Activated naive CD4-positive, alpha-beta T cell treated with anti-CD3 and anti-CD28 coated beads, Interleukin-2, amount 10 ng/mL, durations not matched to agents 7 days and 5 days (primary cell): ENCODE measurements around the gene NPAS3.

Experiments
- CTCF ChIA-PET: fragments of 350-600 bp; sonication (Branson Sonifier 250); formaldehyde crosslinking; loops from one replicate; lab custom pipeline; 2021; ENCODE audit warnings: antibody characterized with exemption; lab: Charles Lee
- DNase-seq: peaks from one replicate; pipeline ENCODE4 v3.0.0-alpha.2; 2020
- H3K27ac Mint-ChIP-seq: one replicate; pipeline ENCODE4 v1.8.0; 2021; ENCODE audit warnings: mild to moderate bottlenecking, moderate library complexity, mixed read lengths
- H3K27me3 Mint-ChIP-seq: one replicate; pipeline ENCODE4 v1.8.0; 2021; ENCODE audit warnings: mild to moderate bottlenecking, mixed read lengths
- H3K36me3 Mint-ChIP-seq: one replicate; pipeline ENCODE4 v1.8.0; 2021; ENCODE audit warnings: mixed read lengths
- H3K4me1 Mint-ChIP-seq: one replicate; pipeline ENCODE4 v1.8.0; 2021; ENCODE audit warnings: mixed read lengths
- H3K4me3 Mint-ChIP-seq: one replicate; pipeline ENCODE4 v1.8.0; 2021; ENCODE audit warnings: mild to moderate bottlenecking, moderate library complexity, mixed read lengths
- H3K9me3 Mint-ChIP-seq: one replicate; pipeline ENCODE4 v1.8.0; 2021; ENCODE audit warnings: mixed read lengths

NPAS3 gene

GRCh38 chr14:33834466-33835260 is 896.0 kb downstream of the NPAS3 start:
- H3K4me1 Mint-ChIP-seq, result peaks cover 7% of the 10 kb centered on the region
- peaks cover 3% of the 10 kb centered on the region for H3K9me3 Mint-ChIP-seq
- H3K4me3 Mint-ChIP-seq, result no peak overlapping the region
- no peaks in the 10 kb centered on the region for H3K36me3 Mint-ChIP-seq
- CTCF ChIA-PET, result interaction anchor here (0.6 to 1.6 kb wide), 3 partner anchors 15 to 393 kb away, joined by 3 to 4 read pairs (median 3); no protein-coding TSS in a partner anchor
- H3K27me3 Mint-ChIP-seq, result peaks cover 5% of the 10 kb centered on the region
- no peak for DNase-seq
- H3K27ac Mint-ChIP-seq, result no peak overlapping the region

- H3K4me1 Mint-ChIP-seq, result peaks cover 9% of the 10 kb centered on the region
- H3K4me3 Mint-ChIP-seq, result no peak overlapping the region
- H3K9me3 Mint-ChIP-seq, result peaks cover 3% of the 10 kb centered on the region
- peaks cover 5% of the 10 kb centered on the region for H3K27me3 Mint-ChIP-seq
- CTCF ChIA-PET, result interaction anchor here (0.6 to 1.6 kb wide), 2 partner anchors 19 to 393 kb away, joined by 3 to 4 read pairs; no protein-coding TSS in a partner anchor
- no peak for DNase-seq
- H3K36me3 Mint-ChIP-seq, result no peaks in the 10 kb centered on the region
- no peak overlapping the region for H3K27ac Mint-ChIP-seq
Observed at GRCh38 chr14:33835261-33835655, 896.6 kb downstream of the NPAS3 start.

- CTCF ChIA-PET, result interaction anchor here (1.3 to 1.6 kb wide), 2 partner anchors 392 to 489 kb away, joined by 3 to 4 read pairs; no protein-coding TSS in a partner anchor
- no peak for DNase-seq
- Mint-ChIP-seq H3K4me3 (no peak overlapping the region), H3K27ac (no peak overlapping the region), H3K9me3 (peaks cover 3% of the 10 kb centered on the region), H3K36me3 (no peaks in the 10 kb centered on the region), H3K27me3 (peaks cover 5% of the 10 kb centered on the region), H3K4me1 (peaks cover 9% of the 10 kb centered on the region)
Observed at GRCh38 chr14:33835677-33836076, 897.0 kb downstream of the NPAS3 start.

GRCh38 chr14:33836203-33836899 is 897.7 kb downstream of the NPAS3 start:
- no peak for DNase-seq
- Mint-ChIP-seq H3K4me3 (no peak overlapping the region), H3K4me1 (peaks cover 9% of the 10 kb centered on the region), H3K27me3 (peaks cover 5% of the 10 kb centered on the region), H3K9me3 (peaks cover 3% of the 10 kb centered on the region), H3K27ac (peak overlapping the region; percentile 2), H3K36me3 (no peaks in the 10 kb centered on the region)
- CTCF ChIA-PET, result interaction anchor here (1.3 to 3.0 kb wide), 3 partner anchors 392 to 489 kb away, joined by 3 to 20 read pairs (median 4); no protein-coding TSS in a partner anchor

- peaks cover 5% of the 10 kb centered on the region for H3K27me3 Mint-ChIP-seq
- no peaks in the 10 kb centered on the region for H3K36me3 Mint-ChIP-seq
- DNase-seq, result no peak
- CTCF ChIA-PET, result interaction anchor here (0.8 to 3.0 kb wide), 5 partner anchors 262 to 488 kb away, joined by 3 to 41 read pairs (median 9); no protein-coding TSS in a partner anchor
- H3K4me3 Mint-ChIP-seq, result no peak overlapping the region
- H3K4me1 Mint-ChIP-seq, result peaks cover 9% of the 10 kb centered on the region
- H3K9me3 Mint-ChIP-seq, result peaks cover under 1% of the 10 kb centered on the region
- H3K27ac Mint-ChIP-seq, result no peak overlapping the region
Observed at GRCh38 chr14:33836900-33837577, 898.4 kb downstream of the NPAS3 start.

- Mint-ChIP-seq H3K4me1 (peaks cover 9% of the 10 kb centered on the region), H3K27me3 (peaks cover 5% of the 10 kb centered on the region), H3K36me3 (no peaks in the 10 kb centered on the region), H3K27ac (no peak overlapping the region), H3K9me3 (no peaks in the 10 kb centered on the region), H3K4me3 (no peak overlapping the region)
- CTCF ChIA-PET, result interaction anchor here (0.6 to 3.0 kb wide), 13 partner anchors 10 to 487 kb away, joined by 3 to 41 read pairs (median 4); no protein-coding TSS in a partner anchor
- DNase-seq, result no peak
Observed at GRCh38 chr14:33837943-33838683, 899.4 kb downstream of the NPAS3 start.

- no peaks in the 10 kb centered on the region for H3K9me3 Mint-ChIP-seq
- peak; percentile 72 for DNase-seq
- H3K27me3 Mint-ChIP-seq, result peaks cover 11% of the 10 kb centered on the region
- peaks cover 9% of the 10 kb centered on the region for H3K4me1 Mint-ChIP-seq
- no peak overlapping the region for H3K4me3 Mint-ChIP-seq
- no peak overlapping the region for H3K27ac Mint-ChIP-seq
- CTCF ChIA-PET, result interaction anchor here (0.6 to 5.8 kb wide), 19 partner anchors 258 to 486 kb away, joined by 3 to 92 read pairs (median 5); no protein-coding TSS in a partner anchor
- no peaks in the 10 kb centered on the region for H3K36me3 Mint-ChIP-seq
Observed at GRCh38 chr14:33839193-33840076, 900.8 kb downstream of the NPAS3 start.

- CTCF ChIA-PET, result interaction anchor here (0.7 to 5.8 kb wide), 16 partner anchors 10 to 482 kb away, joined by 3 to 92 read pairs (median 4); no protein-coding TSS in a partner anchor
- Mint-ChIP-seq H3K9me3 (no peaks in the 10 kb centered on the region), H3K4me3 (no peak overlapping the region), H3K27me3 (peaks cover 17% of the 10 kb centered on the region), H3K36me3 (no peaks in the 10 kb centered on the region), H3K4me1 (peaks cover 9% of the 10 kb centered on the region), H3K27ac (no peak overlapping the region)
- DNase-seq, result no peak
Observed at GRCh38 chr14:33840797-33841196, 902.1 kb downstream of the NPAS3 start.

GRCh38 chr14:33842299-33842698 is 903.6 kb downstream of the NPAS3 start:
- peaks cover 10% of the 10 kb centered on the region for H3K4me1 Mint-ChIP-seq
- no peak overlapping the region for H3K4me3 Mint-ChIP-seq
- no peak overlapping the region for H3K27ac Mint-ChIP-seq
- H3K36me3 Mint-ChIP-seq, result no peaks in the 10 kb centered on the region
- no peaks in the 10 kb centered on the region for H3K9me3 Mint-ChIP-seq
- no peak for DNase-seq
- CTCF ChIA-PET, result interaction anchor here (1.1 to 5.8 kb wide), 4 partner anchors 50 to 386 kb away, joined by 3 to 92 read pairs (median 14); no protein-coding TSS in a partner anchor
- peaks cover 17% of the 10 kb centered on the region for H3K27me3 Mint-ChIP-seq

- Mint-ChIP-seq H3K4me1 (peaks cover 8% of the 10 kb centered on the region), H3K4me3 (no peak overlapping the region), H3K9me3 (no peaks in the 10 kb centered on the region), H3K27ac (no peak overlapping the region), H3K27me3 (peaks cover 22% of the 10 kb centered on the region), H3K36me3 (no peaks in the 10 kb centered on the region)
- CTCF ChIA-PET, result interaction anchor here (5.8 kb wide), 1 partner anchor 253 kb away, joined by 92 read pairs; no protein-coding TSS in a partner anchor
- no peak for DNase-seq
Observed at GRCh38 chr14:33844118-33844517, 905.4 kb downstream of the NPAS3 start.

- H3K4me3 Mint-ChIP-seq, result no peak overlapping the region
- peaks cover 2% of the 10 kb centered on the region for H3K4me1 Mint-ChIP-seq
- no peak overlapping the region for H3K27ac Mint-ChIP-seq
- no peak for DNase-seq
- no peaks in the 10 kb centered on the region for H3K36me3 Mint-ChIP-seq
- CTCF ChIA-PET, result interaction anchor here (6.2 kb wide), 1 partner anchor 250 kb away, joined by 76 read pairs; no protein-coding TSS in a partner anchor
- H3K9me3 Mint-ChIP-seq, result no peaks in the 10 kb centered on the region
- peaks cover 30% of the 10 kb centered on the region for H3K27me3 Mint-ChIP-seq
Observed at GRCh38 chr14:33846100-33846824, 907.6 kb downstream of the NPAS3 start.

GRCh38 chr14:33847066-33847465 is 908.4 kb downstream of the NPAS3 start:
- Mint-ChIP-seq H3K36me3 (no peaks in the 10 kb centered on the region), H3K27ac (no peak overlapping the region)

More at GRCh38 chr14:33847066-33847465, 908.4 kb downstream of the NPAS3 start:
- Mint-ChIP-seq H3K9me3 (no peaks in the 10 kb centered on the region), H3K4me1 (peaks cover 2% of the 10 kb centered on the region), H3K4me3 (no peak overlapping the region), H3K27me3 (peaks cover 34% of the 10 kb centered on the region)
- no peak for DNase-seq
- CTCF ChIA-PET, result interaction anchor here (3.4 to 6.2 kb wide), 2 partner anchors 249 to 254 kb away, joined by 13 to 76 read pairs; no protein-coding TSS in a partner anchor
